WTC11 (cell line): ENCODE data around the gene ADGRV1.

Experiments
- JUN ChIP-seq: sonication (generic); formaldehyde crosslinking; IDR thresholded peaks from 2 replicates; pipeline ENCODE4 v1.8.0; 2023; ENCODE audit warnings: mild to moderate bottlenecking, missing genetic modification reagents
- TEAD4 ChIP-seq: sonication (generic); formaldehyde crosslinking; IDR thresholded peaks from 2 replicates; pipeline ENCODE4 v1.8.0; 2022; ENCODE audit warnings: mild to moderate bottlenecking, missing genetic modification reagents
- ZNF121 ChIP-seq: sonication (generic); formaldehyde crosslinking; IDR thresholded peaks from 2 replicates; pipeline ENCODE4 v1.8.0; 2023; ENCODE audit warnings: missing genetic modification reagents
- TF ChIP-seq, protein P1 (sequence below): fragments of 200-600 bp; IDR thresholded peaks from 2 replicates; pipeline ENCODE4 v1.8.0; 2022; ENCODE audit warnings: antibody characterized with exemption

DNA sequence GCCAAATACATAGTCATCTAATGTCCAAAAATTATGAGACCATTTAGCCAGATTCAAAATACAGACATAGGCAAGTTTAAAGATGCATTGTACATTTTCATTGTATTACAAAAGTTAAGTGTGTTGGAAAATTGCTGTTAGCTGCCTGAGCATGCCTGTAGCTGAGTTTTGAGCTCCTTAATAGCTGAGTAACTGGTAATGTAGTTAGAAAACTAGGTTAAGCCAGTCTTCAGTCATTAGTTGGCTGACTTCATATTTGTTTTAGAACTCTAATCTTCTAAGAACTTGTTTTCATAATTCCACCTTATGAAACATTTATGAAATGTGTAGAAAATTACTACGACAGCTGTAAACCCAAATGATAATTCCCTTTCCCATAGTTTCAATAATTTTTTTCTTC is 531.2 kb downstream of the ADGRV1 start:
- TF ChIP-seq, protein P1, sequence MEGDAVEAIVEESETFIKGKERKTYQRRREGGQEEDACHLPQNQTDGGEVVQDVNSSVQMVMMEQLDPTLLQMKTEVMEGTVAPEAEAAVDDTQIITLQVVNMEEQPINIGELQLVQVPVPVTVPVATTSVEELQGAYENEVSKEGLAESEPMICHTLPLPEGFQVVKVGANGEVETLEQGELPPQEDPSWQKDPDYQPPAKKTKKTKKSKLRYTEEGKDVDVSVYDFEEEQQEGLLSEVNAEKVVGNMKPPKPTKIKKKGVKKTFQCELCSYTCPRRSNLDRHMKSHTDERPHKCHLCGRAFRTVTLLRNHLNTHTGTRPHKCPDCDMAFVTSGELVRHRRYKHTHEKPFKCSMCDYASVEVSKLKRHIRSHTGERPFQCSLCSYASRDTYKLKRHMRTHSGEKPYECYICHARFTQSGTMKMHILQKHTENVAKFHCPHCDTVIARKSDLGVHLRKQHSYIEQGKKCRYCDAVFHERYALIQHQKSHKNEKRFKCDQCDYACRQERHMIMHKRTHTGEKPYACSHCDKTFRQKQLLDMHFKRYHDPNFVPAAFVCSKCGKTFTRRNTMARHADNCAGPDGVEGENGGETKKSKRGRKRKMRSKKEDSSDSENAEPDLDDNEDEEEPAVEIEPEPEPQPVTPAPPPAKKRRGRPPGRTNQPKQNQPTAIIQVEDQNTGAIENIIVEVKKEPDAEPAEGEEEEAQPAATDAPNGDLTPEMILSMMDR: no peak
- TF ChIP-seq ZNF121: no peak
- TF ChIP-seq TEAD4 (CRISPR knock-in tag): no peak
- TF ChIP-seq JUN (CRISPR knock-in tag): no peak
